ENCODE data around the gene GSTM4.

GRCh38 chr1:109621379-109622136 lies 34.3 kb upstream of the GSTM4 start:
- TF ChIP-seq CTCF (IDR thresholded peaks at IDR 0.05), result no peak
- TF ChIP-seq REST (IDR thresholded peaks at IDR 0.05; ENCODE audit: insufficient read depth in 1 of 2, low read depth in 2 of 2, low read length in 1 of 2), result no peak
- TF ChIP-seq POLR2AphosphoS5 (IDR thresholded peaks at IDR 0.05; ENCODE audit: low read depth, low read length), result no peak
- TF ChIP-seq TCF7L2 (IDR thresholded peaks at IDR 0.05; ENCODE audit: low read depth, low read length), result no peak
- no peak for TF ChIP-seq SIN3A (IDR thresholded peaks at IDR 0.05; ENCODE audit: borderline replicate concordance, insufficient read depth, low read depth, low read length)

Data from Panc1 (cell line).